ENCODE measurements around the gene KLHL6.
"Not testable (repeated sequence)": the region's sequence is repeated elsewhere in the genome, so short reads cannot be mapped to it uniquely, and the experiment has no call there.

KLHL6 gene, protein sequence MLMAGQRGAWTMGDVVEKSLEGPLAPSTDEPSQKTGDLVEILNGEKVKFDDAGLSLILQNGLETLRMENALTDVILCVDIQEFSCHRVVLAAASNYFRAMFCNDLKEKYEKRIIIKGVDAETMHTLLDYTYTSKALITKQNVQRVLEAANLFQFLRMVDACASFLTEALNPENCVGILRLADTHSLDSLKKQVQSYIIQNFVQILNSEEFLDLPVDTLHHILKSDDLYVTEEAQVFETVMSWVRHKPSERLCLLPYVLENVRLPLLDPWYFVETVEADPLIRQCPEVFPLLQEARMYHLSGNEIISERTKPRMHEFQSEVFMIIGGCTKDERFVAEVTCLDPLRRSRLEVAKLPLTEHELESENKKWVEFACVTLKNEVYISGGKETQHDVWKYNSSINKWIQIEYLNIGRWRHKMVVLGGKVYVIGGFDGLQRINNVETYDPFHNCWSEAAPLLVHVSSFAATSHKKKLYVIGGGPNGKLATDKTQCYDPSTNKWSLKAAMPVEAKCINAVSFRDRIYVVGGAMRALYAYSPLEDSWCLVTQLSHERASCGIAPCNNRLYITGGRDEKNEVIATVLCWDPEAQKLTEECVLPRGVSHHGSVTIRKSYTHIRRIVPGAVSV

GRCh38 chr3:183555541-183556081 is at the start of gene KLHL6:
Gene KLHL6, minus strand, starts transcription at chr3:183555706. Its CDS starts 53 bp downstream, at chr3:183555653.
- DNase-seq (ENCODE audit: low spot score), result peak; percentile 94

GRCh38 chr3:183597959-183598358 is 42.5 kb upstream of the KLHL6 start:
- DNase-seq (ENCODE audit: low spot score), result no peak

DNA sequence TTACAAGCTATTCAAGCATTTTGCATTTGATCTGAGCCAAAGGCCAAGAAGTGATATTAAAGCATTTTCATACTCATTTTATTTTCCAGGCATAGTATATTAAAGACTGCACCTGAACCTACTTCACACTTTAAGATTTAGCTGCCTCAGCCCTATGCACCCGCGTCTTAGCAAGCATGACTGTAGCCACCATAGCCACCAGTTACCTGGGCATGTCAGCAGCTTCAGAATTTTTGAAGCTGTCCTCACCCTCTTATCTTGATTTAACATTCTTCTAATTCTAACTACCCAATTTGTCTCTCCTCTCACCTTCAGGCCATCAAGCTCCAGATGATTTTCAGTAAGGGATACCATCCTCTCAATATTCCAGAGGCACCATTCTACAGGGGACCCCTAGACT is 39.1 kb upstream of the KLHL6 start:
- no peak for DNase-seq (ENCODE audit: low spot score)

DNA sequence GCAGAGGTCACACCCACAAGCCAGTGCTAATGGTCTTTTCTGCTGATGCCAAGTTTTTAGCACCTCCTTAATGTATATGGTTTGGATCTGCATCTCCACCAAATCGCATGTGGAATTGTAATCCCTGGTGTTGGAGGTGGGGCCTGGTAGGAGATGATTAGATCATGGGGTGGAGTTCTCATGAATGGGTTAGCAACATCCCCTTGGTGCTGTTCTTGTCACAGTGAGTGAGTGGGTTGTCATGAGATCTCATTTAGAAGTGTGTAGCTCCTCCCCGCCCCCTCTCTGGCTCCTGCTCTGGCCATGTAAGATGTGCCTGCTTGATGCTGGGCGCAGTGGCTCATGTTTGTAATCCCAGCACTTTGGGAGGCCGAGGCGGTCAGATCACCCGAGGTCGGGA is 37.3 kb upstream of the KLHL6 start:
- no peak for DNase-seq (ENCODE audit: low spot score)

DNA sequence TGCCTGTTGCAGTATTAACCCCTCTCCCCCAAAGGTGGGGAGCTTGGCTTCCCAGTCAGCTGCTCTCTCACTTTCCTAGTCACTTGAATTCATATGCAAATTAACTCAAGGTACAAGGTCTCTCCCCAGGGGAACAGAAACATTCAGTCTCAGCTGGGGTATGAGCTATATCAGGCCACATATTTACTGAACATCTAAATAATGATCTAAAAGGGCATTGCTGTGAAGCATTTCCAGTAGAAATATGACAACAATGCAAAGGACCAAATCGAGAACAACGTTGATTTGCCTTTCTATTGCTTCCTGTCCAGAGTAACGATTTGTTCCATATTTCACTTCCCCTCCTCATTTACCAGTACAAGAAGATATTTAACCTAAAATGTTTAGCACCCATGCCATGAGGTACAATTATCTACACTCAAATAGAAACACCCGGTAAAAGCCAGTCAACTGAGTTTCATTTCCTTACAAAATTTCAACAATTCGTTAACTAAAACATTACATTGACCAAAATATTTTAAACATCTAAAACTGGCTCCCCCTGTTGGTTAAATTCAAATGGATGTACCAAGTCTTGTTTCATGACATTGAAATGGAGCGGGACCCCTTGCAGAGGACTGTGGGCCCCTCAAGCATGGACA is 36.5 kb upstream of the KLHL6 start:
- DNase-seq (ENCODE audit: low spot score), result no peak

- no peak for DNase-seq (ENCODE audit: low spot score)
Measured at GRCh38 chr3:183590442-183590841, 34.9 kb upstream of the KLHL6 start.

DNA sequence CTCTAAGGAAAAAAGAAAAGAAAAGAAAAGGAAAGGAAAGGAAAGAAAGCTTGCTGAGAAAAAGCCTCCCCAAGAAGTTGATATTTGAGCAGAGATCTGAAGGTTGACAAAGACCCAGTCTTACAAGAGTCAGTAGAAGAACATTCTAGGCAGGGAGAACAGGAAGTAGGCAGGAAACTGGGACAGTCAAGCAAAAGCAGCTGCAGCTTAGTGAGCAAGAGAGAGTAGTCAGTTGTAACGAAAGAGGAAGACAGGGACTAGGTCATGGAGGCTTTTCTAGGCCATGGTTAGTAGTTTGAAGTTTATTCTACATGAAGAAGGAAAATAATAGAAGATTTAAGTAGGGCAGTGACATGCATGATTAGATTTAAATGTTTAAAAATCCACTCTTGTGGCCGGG is 31.8 kb upstream of the KLHL6 start:
- DNase-seq (ENCODE audit: low spot score), result peak; percentile 51

GRCh38 chr3:183586477-183586876 is 31.0 kb upstream of the KLHL6 start:
- no peak for DNase-seq (ENCODE audit: low spot score)

- DNase-seq (ENCODE audit: low spot score), result no peak
Measured at GRCh38 chr3:183584914-183585280, 29.4 kb upstream of the KLHL6 start.

DNA sequence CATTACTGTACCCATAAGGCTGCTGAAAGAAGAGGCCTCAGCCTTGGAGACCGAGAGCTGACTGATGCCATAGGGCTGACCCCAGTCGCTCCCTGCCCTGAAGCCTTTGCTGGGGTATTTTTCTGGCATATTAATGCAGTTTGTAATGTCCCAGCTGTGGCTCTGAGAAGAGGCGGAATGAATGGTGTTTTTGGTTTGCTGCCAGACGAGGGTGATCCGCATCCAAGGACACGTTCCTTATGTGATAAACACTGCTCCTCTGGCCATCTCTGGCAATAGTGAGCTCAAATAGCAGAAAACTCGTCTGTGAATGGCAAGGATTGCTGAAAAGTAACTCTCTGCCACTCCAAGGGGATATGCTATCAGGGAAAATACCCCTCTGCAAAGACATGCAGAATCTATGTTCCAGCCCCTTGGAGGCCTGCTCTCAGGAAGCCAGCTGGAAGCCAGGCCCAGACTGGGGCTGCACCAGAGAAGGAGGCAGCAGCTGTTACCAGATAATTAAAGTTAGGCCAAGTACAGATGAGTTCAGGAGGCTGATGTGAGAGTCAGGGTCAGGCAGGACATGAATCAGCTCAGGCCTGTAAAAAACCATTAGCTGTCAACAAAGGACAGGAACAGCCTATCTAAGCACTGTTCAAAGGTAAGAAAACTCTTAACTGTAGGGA is 28.9 kb upstream of the KLHL6 start:
- DNase-seq (ENCODE audit: low spot score), result peak; percentile 71

- DNase-seq (ENCODE audit: low spot score), result no peak
Measured at GRCh38 chr3:183583331-183584245, 28.1 kb upstream of the KLHL6 start.

DNA sequence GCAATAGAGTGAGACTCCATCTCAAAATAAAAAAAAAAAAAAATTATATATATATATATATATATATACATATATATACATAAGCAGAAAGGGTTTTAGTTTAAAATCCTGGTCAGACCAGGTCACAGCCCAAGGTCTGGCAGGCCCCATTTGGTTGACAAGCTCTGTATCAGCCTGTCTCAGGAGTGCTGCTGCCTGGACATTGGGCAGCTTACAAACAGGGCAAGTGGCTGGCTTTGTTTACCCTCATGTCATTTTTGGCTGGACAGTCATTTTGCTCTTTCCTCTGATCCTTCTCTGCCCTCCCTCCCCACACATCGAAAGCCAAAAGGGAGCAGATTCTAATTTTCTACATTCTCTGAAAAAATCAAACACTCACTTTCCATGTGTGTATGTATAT is 26.7 kb upstream of the KLHL6 start:
- DNase-seq (ENCODE audit: low spot score), result no peak

GRCh38 chr3:183581496-183582155 is 26.1 kb upstream of the KLHL6 start:
- no peak for DNase-seq (ENCODE audit: low spot score)

DNA sequence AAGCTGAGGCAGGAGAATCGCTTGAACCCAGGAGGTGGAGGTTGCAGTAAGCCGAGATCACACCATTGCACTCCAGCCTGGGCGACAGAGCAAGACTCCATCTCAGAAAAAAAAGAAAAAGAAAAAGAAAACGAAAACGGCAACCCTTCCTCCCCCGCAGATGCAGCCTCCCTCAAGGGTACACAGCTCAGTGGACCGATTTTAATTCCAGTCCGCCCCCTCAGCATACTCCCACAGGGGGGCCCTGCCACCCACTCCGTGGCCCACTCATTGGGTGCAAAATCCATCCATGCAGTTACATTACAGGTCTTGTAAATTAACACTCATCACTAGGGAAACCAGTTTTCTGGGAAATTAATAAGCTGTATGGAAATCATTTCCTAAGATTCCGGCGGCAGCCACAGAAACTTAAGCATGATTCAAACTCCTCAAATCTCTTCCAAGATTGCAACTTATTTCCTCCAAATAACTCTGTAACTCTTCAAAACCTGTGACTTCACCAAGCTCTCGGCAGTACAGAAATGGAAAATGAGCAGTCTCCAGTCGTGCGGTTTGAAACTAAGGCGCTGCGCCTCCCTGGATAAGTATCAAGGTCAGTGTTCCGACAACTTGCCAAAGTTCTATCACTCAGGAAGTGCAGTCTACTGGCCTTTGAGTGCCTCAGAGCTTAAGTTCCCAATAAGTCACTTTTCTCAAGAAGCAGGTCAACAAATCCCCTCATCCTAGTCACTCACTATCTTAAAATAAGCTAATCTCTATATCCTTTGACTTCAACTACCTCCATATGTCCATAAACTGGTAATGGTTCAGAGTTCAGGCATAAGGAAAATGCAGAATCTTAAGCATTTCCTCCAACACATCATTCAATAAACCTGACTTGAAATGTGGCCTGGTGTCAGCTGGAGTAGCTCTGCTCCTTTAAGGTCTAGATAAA is 24.7 kb upstream of the KLHL6 start:
- DNase-seq (ENCODE audit: low spot score), result no peak

DNA sequence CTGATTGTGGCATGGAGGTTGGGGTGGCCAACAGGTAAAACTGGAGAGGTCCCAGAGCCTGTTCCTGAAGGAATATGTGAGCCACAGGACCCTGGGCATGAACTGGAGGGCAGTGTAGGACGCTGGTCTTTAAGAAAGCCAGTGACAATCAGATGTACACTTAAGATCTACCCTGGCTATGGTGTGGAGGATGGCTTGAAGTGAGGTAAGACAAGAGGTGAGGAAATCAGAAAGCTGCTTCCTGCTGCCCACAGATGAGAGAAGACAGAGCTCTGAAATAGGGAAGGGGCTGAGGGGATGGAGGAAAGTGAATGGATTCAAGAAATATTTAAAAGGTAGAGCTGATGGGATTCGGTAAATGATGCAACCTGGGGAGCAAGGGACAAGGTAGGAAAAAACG is 22.7 kb upstream of the KLHL6 start:
- no peak for DNase-seq (ENCODE audit: low spot score)

- DNase-seq (ENCODE audit: low spot score), result no peak
Measured at GRCh38 chr3:183577346-183577745, 21.8 kb upstream of the KLHL6 start.

GRCh38 chr3:183576487-183577107 is 21.1 kb upstream of the KLHL6 start:
- DNase-seq (ENCODE audit: low spot score), result peak; percentile 77

GRCh38 chr3:183572935-183573334 is 17.4 kb upstream of the KLHL6 start:
- no peak for DNase-seq (ENCODE audit: low spot score)

DNA sequence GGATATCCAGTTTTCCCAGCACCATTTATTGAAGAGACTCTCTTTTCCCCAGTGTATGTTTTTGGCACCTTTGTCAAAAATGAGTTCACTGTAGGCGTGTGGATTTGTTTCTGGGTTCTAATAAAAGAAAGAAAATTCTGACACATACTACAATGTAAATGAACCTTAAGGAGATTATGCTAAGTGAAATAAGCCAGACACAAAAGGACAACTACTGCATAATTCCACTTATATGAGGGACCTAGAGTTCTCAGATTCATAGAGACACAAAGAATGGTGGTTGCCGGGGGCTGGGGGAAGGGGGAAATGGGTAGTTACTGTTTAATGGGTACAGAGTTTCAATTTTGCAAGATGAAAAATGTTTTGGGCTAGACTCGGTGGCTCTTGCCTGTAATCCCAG is 14.7 kb upstream of the KLHL6 start:
- DNase-seq (ENCODE audit: low spot score), result not testable (repeated sequence)
